Lower lobe of right lung (tissue), 2 donors: ENCODE data around the gene HOXA9. TPM values are rescaled to one million over a fixed set of nuclear protein-coding genes. Genes with fewer than 3 reads are reported as not detected.

ENCODE experiments used
- ATAC-seq, 2 donors: fragments of 200-7000 bp; cut with Tn5 transposase; one replicate each; pipeline ENCODE4 v1.9.1; 2020 to 2022; ENCODE audit warnings: mild to moderate bottlenecking in 2 of 2, moderate library complexity in 2 of 2
- DNase-seq: peaks from one replicate; pipeline ENCODE4 v3.0.0-alpha.2; 2020
- H3K27ac ChIP-seq: fragments of 200-600 bp; one replicate; pipeline ENCODE4 v1.8.0; 2022
- H3K27me3 ChIP-seq: fragments of 200-600 bp; one replicate; pipeline ENCODE4 v1.8.0; 2022; ENCODE audit warnings: low read depth
- H3K36me3 ChIP-seq: fragments of 200-600 bp; one replicate; pipeline ENCODE4 v1.8.0; 2022; ENCODE audit warnings: mild to moderate bottlenecking
- H3K4me1 ChIP-seq: fragments of 200-600 bp; one replicate; pipeline ENCODE4 v1.8.0; 2022
- H3K4me3 ChIP-seq: fragments of 200-600 bp; one replicate; pipeline ENCODE4 v1.8.0; 2022; ENCODE audit warnings: mild to moderate bottlenecking
- H3K9me3 ChIP-seq: fragments of 200-600 bp; one replicate; pipeline ENCODE4 v1.8.0; 2022
- intact Hi-C: fragments of 100-400 bp; cut with DNase I; formaldehyde crosslinking; loops from one replicate; pipeline ENCODE4 v1.11.0; 2022
- total RNA-seq: library from RNA; stranded (reverse); fragmentation: NEBNext Ultra II Directional; extraction: Animal tissue kit (Norgen Biotek cat#: 25700); gene quantifications from one replicate; pipeline ENCODE4 v1.2.1, GENCODE V29; 2021
- TF ChIP-seq, protein P1 (sequence below): fragments of 200-600 bp; IDR thresholded peaks from one replicate; pipeline ENCODE4 v1.8.0; 2022; ENCODE audit warnings: antibody characterized with exemption, mild to moderate bottlenecking
- donor health status: DM: no; HTN: yes; CAD: no; lungs with severe emphysema.

Gene HOXA9
- total RNA-seq, 1 donor from 2014 or later, result 1.7 TPM

DNA sequence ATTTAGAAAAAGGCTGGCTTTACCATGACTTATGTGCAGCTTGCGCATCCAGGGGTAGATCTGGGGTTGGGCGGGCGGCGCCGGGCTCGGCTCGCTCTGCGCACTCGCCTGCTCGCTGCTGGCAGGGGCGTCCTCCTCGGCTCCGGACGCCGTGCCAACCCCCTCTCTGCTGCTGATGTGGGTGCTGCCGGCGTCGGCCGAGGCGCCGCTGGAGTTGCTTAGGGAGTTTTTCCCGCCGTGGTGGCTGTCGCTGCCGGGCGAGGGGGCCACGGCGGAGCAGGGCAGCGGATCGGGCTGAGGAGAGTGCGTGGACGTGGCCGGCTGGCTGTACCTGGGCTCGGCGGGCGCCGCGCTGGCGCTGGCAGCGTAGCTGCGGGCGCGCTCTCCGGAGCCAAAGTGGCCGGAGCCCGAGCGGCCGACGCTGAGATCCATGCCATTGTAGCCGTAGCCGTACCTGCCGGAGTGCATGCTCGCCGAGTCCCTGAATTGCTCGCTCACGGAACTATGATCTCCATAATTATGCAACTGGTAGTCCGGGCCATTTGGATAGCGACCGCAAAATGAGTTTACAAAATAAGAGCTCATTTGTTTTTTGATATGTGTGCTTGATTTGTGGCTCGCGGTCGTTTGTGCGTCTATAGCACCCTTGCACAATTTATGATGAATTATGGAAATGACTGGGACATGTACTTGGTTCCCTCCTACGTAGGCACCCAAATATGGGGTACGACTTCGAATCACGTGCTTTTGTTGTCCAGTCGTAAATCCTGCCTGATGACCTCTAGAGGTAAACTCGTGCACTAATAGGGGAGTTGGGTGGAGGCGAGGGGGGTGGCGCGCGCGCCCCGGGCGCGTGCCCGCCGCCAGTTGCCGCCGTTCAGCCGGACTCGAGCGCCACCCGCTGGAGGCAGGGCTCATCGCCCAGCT lies 22.1 kb downstream of the HOXA9 start, which contains the start of gene HOXA5:
Gene HOXA5 (minus strand): TSS at position 659 of the 927 bp plus-strand sequence. CDS start 74 bp downstream, at position 585.
- intact Hi-C loops, result loop anchor here (5.0 kb wide), 1 partner anchor 286 kb away; no protein-coding TSS in a partner anchor
- peak; percentile 79 to 81 for ATAC-seq
- TF ChIP-seq, protein P1, sequence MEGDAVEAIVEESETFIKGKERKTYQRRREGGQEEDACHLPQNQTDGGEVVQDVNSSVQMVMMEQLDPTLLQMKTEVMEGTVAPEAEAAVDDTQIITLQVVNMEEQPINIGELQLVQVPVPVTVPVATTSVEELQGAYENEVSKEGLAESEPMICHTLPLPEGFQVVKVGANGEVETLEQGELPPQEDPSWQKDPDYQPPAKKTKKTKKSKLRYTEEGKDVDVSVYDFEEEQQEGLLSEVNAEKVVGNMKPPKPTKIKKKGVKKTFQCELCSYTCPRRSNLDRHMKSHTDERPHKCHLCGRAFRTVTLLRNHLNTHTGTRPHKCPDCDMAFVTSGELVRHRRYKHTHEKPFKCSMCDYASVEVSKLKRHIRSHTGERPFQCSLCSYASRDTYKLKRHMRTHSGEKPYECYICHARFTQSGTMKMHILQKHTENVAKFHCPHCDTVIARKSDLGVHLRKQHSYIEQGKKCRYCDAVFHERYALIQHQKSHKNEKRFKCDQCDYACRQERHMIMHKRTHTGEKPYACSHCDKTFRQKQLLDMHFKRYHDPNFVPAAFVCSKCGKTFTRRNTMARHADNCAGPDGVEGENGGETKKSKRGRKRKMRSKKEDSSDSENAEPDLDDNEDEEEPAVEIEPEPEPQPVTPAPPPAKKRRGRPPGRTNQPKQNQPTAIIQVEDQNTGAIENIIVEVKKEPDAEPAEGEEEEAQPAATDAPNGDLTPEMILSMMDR, result peak; percentile 85
- peak within 1 kb of the TSS; percentile 95 for H3K27ac ChIP-seq
- peaks cover 18% of the 10 kb centered on the region for H3K4me1 ChIP-seq
- peaks cover 68% of the 10 kb centered on the region for H3K27me3 ChIP-seq
- peak within 1 kb of the TSS; percentile 70 for H3K4me3 ChIP-seq
- no peaks in the 10 kb centered on the region for H3K9me3 ChIP-seq
- no peak for DNase-seq
- H3K36me3 ChIP-seq, result no peaks in the 10 kb centered on the region

DNA sequence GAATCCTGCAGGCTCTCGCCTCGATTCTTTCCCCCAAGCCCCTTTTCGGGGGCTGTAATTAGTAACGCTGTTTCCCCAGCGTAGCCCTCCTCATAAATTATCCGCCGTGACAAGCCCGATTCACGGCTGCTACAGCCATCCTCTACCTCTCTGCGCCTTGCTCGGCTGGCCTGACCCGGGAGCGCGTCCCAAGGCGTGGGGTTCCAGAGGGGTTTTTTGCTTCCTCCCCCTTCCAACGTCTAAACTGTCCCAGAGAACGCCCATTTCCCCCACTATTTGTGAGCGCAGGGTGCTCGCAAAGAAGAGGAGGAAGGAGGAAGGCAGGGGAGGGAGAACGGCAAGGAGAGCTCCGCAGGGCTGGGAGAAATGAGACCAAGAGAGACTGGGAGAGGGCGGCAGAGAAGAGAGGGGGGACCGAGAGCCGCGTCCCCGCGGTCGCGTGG lies 22.7 kb downstream of the HOXA9 start:
- Histone ChIP-seq H3K36me3 (no peaks in the 10 kb centered on the region), H3K4me1 (peaks cover 15% of the 10 kb centered on the region), H3K4me3 (peak overlapping the region; percentile 70), H3K27ac (peak overlapping the region; percentile 95), H3K9me3 (no peaks in the 10 kb centered on the region), H3K27me3 (peaks cover 61% of the 10 kb centered on the region)
- intact Hi-C loops, result loop anchor here (5.0 kb wide), 1 partner anchor 285 kb away; no protein-coding TSS in a partner anchor
- peak in 1 of 2 donors; percentile 6 for ATAC-seq
- DNase-seq, result no peak
- TF ChIP-seq, protein P1, result no peak

DNA sequence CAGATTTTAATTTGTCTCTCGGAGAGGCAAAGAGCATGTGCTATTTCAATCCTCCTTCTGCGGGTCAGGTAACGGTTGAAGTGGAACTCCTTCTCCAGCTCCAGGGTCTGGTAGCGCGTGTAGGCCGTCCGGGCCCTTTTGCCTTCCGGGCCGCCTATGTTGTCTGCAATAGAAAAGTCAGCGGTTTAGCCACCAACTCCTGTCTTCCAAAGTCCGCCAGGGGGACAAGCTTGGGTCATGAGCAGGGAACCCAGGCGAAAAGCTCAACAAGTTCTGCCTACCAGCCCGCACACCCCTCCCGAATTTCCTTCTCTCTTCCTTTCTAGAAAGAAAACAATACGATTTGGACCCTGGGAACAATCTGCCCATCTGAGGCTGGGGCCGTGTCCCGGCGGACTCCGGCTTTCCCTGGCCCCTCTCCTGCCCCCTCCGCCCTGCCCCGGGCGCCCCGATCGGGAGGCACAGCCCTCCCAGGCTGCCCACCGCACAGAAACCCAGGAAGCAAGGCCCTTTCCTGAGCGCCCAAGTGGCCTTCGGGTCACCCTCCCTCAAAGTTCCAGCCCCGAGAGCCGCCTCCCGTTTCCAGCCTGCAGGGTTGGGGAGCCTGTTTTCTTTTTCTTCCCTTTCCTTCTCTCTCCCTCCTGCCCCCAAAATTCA lies 23.3 kb downstream of the HOXA9 start:
- TF ChIP-seq, protein P1, result no peak
- peak overlapping the region; percentile 95 for H3K27ac ChIP-seq
- H3K36me3 ChIP-seq, result no peaks in the 10 kb centered on the region
- peaks cover 10% of the 10 kb centered on the region for H3K4me1 ChIP-seq
- ATAC-seq (no peak), DNase-seq (no peak)
- peaks cover 57% of the 10 kb centered on the region for H3K27me3 ChIP-seq
- H3K9me3 ChIP-seq, result no peaks in the 10 kb centered on the region
- peak overlapping the region; percentile 70 for H3K4me3 ChIP-seq
- intact Hi-C loops, result loop anchor here (5.0 kb wide), 1 partner anchor 285 kb away; no protein-coding TSS in a partner anchor

DNA sequence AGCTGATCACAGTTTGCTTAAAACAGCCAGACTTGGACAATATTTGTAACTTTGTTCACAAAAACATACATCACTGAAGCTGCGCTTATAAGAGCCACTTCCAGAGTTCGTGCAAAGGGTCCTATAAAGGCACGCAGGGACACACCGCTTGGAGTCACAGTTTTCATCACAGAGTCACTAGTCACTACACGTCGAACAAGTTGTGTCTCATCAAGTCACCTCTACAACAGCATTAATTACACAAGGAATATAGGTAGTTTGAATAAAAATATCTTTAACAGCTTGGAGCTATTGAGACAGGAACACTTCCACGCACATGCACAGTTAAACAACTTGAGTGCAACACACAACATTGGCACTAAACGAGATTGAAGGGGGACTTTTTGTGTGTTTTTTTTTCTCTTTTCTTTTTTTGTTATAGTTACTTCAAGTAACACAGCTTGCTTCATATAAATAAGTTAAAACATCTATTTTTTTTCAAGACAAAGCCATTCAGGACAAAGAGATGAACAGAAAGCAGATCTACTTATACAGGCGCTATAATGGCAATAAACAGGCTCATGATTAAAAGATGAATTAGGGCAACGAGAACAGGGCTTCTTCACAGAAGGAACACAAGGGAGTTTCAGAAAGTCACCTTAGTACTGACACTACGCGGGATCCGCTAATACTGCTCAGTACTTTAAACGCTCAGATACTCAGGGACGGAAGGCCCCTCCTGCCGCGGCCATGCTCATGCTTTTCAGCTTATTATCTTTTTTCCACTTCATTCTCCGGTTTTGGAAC lies 24.0 kb downstream of the HOXA9 start:
- TF ChIP-seq, protein P1, result no peak
- peaks cover 57% of the 10 kb centered on the region for H3K27me3 ChIP-seq
- intact Hi-C loops, result loop anchor here (5.0 kb wide), 1 partner anchor 284 kb away; no protein-coding TSS in a partner anchor

More for the DNA sequence above, 24.0 kb downstream of the HOXA9 start:
- H3K27ac ChIP-seq, result peak overlapping the region; percentile 95
- H3K36me3 ChIP-seq, result no peaks in the 10 kb centered on the region
- no peak for ATAC-seq
- no peak for DNase-seq
- no peaks in the 10 kb centered on the region for H3K9me3 ChIP-seq
- peak overlapping the region; percentile 70 for H3K4me3 ChIP-seq
- peaks cover 7% of the 10 kb centered on the region for H3K4me1 ChIP-seq
